IgD-negative memory B cell (primary cell): ENCODE results near the gene CFH. TPM values are rescaled to one million over a fixed set of nuclear protein-coding genes. Genes with fewer than 3 reads are reported as not detected.

Source experiments
- H3K27ac Mint-ChIP-seq, 3 donors: one replicate each; pipeline ENCODE4 v1.8.0; 2020 to 2022; ENCODE audit warnings: mild to moderate bottlenecking in 3 of 3, mixed read lengths in 3 of 3, moderate library complexity in 1 of 3
- H3K27me3 Mint-ChIP-seq: one replicate; pipeline ENCODE4 v1.8.0; 2021; ENCODE audit warnings: mixed read lengths
- H3K36me3 Mint-ChIP-seq: one replicate; pipeline ENCODE4 v1.8.0; 2020; ENCODE audit warnings: mild to moderate bottlenecking, mixed read lengths
- H3K4me1 Mint-ChIP-seq, 3 donors: one replicate each; pipeline ENCODE4 v1.8.0; 2020 to 2022; ENCODE audit warnings: mixed read lengths in 3 of 3, mild to moderate bottlenecking in 1 of 3
- H3K4me3 Mint-ChIP-seq, 4 donors: one replicate each; pipeline ENCODE4 v1.8.0; 2020 to 2022; ENCODE audit warnings: mild to moderate bottlenecking in 4 of 4, mixed read lengths in 4 of 4, moderate library complexity in 3 of 4
- H3K9me3 Mint-ChIP-seq, 3 donors: one replicate each; pipeline ENCODE4 v1.8.0; 2020 to 2021; ENCODE audit warnings: mixed read lengths in 3 of 3, mild to moderate bottlenecking in 1 of 3
- polyA plus RNA-seq: library from polyadenylated mRNA; unstranded; fragments of 300-500 nt; fragmentation: Illumina TruSeq; gene quantifications from one replicate; pipeline ENCODE4 v1.2.3, GENCODE V29; 2021

CFH gene
- polyA plus RNA-seq, 1 donor from 2014 or later: not detected

GRCh38 chr1:196651079-196651478 is 764 bp upstream of the CFH start:
- Mint-ChIP-seq H3K9me3 (no peaks in the 10 kb centered on the region), H3K27ac (no peak overlapping the region), H3K4me3 (no peak overlapping the region), H3K27me3 (no peaks in the 10 kb centered on the region), H3K4me1 (peaks cover 0 to 5% (median 2%) of the 10 kb centered on the region in 3 donors), H3K36me3 (no peaks in the 10 kb centered on the region)

- H3K4me3 Mint-ChIP-seq: no peak overlapping the region
- H3K36me3 Mint-ChIP-seq: no peaks in the 10 kb centered on the region
- no peaks in the 10 kb centered on the region for H3K9me3 Mint-ChIP-seq
- no peak overlapping the region for H3K27ac Mint-ChIP-seq
- no peaks in the 10 kb centered on the region for H3K27me3 Mint-ChIP-seq
- peaks cover 0 to 5% (median 2%) of the 10 kb centered on the region in 3 donors for H3K4me1 Mint-ChIP-seq
Measured at GRCh38 chr1:196654271-196654670, 2.4 kb downstream of the CFH start.

DNA sequence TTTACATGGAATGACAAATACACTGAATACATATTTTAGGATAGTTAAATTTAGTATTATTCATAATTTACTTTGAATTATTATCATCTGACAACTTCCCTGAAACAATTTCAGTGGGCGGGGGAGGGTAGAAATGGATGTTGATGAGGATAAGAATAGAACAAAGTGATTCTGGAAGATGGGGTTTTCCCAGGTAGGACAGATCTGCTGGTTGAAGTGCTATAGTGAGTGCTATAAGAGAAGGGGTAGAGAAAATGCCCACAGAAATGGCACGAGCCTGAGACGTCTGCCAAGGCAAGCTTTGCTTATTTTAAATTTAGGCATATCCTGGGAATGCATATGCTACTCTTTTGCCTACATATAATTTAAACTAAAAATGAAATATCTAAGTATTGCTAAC is 3.2 kb downstream of the CFH start:
- no peaks in the 10 kb centered on the region for H3K36me3 Mint-ChIP-seq
- H3K27ac Mint-ChIP-seq: no peak overlapping the region
- no peak overlapping the region for H3K4me3 Mint-ChIP-seq
- no peaks in the 10 kb centered on the region for H3K27me3 Mint-ChIP-seq
- peaks cover 0 to 5% (median 2%) of the 10 kb centered on the region in 3 donors for H3K4me1 Mint-ChIP-seq
- H3K9me3 Mint-ChIP-seq: no peaks in the 10 kb centered on the region

DNA sequence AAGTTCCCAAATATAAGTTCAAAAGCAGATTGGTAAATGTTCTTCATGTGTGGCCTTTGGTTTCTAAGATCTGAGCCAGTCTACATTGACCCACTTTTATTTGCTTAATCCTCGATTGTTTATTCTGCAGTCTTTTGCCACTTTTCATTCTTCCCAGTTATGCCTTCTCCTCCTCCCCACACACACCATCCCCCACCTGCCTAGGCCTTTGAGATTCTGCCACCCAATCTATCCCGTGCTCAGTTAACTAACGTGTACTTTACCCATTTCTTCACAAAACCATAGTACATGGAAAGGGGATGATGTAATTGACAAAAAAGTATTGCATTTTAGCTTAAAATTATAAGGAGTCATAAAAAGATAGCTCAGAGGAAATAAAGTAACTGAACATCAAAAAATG is 3.7 kb downstream of the CFH start:
- peaks cover 0 to 5% (median 2%) of the 10 kb centered on the region in 3 donors for H3K4me1 Mint-ChIP-seq
- H3K27me3 Mint-ChIP-seq: no peaks in the 10 kb centered on the region
- no peaks in the 10 kb centered on the region for H3K36me3 Mint-ChIP-seq
- H3K27ac Mint-ChIP-seq: no peak overlapping the region
- no peaks in the 10 kb centered on the region for H3K9me3 Mint-ChIP-seq
- no peak overlapping the region for H3K4me3 Mint-ChIP-seq

DNA sequence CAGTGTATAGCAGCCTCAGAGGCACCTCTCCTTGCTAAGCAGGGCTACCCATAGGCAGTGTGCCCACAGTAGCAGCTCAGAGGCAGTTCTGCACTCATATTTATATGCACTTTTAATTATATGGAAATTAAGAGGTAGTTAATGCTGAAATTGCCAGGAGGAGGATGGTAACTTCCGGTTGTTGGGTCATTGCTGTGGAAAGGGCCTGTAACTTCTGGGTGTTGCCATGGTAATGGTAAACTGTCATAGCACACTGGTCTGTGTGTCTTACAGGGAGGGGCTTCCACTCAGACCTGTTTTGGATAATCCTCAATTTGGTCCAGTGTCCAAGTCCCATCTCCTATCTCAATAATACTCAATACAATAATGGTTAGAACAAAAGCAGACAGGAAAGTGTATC is 7.6 kb downstream of the CFH start:
- no peaks in the 10 kb centered on the region for H3K9me3 Mint-ChIP-seq
- no peak overlapping the region for H3K4me3 Mint-ChIP-seq
- no peaks in the 10 kb centered on the region for H3K36me3 Mint-ChIP-seq
- no peaks in the 10 kb centered on the region for H3K27me3 Mint-ChIP-seq
- no peak overlapping the region for H3K27ac Mint-ChIP-seq
- peaks cover 0 to 2% (median 0%) of the 10 kb centered on the region in 3 donors for H3K4me1 Mint-ChIP-seq

GRCh38 chr1:196660272-196660671 is 8.4 kb downstream of the CFH start:
- Mint-ChIP-seq H3K27me3 (no peaks in the 10 kb centered on the region), H3K27ac (no peak overlapping the region), H3K4me1 (peaks cover 0 to 2% (median 0%) of the 10 kb centered on the region in 3 donors), H3K36me3 (no peaks in the 10 kb centered on the region), H3K9me3 (no peaks in the 10 kb centered on the region), H3K4me3 (no peak overlapping the region)

GRCh38 chr1:196660852-196661251 is 9.0 kb downstream of the CFH start:
- no peak overlapping the region for H3K27ac Mint-ChIP-seq
- no peaks in the 10 kb centered on the region for H3K9me3 Mint-ChIP-seq
- no peaks in the 10 kb centered on the region for H3K27me3 Mint-ChIP-seq
- no peak overlapping the region for H3K4me3 Mint-ChIP-seq
- no peaks in the 10 kb centered on the region for H3K36me3 Mint-ChIP-seq
- peaks cover 0 to 2% (median 0%) of the 10 kb centered on the region in 3 donors for H3K4me1 Mint-ChIP-seq

DNA sequence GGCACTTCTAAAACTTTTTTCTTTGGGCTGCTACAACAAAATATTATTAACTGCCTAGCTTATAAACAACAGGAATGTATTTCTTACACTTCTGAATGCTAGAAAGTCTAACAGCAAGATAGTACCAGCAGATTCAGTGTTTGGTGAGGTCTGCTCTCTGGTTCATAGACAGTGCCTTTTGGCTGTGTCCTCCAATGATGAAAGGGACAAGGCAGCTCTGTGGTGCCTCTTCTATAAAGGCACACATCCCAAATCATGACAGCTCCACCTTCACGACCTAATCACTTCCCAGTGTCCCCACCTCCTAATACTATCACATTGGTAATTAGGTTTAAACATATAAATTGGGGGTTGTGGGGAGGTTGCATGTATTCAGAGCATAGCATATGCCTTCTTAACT is 9.5 kb downstream of the CFH start:
- Mint-ChIP-seq H3K27me3 (no peaks in the 10 kb centered on the region), H3K27ac (no peak overlapping the region), H3K4me1 (peaks cover 0 to 2% (median 0%) of the 10 kb centered on the region in 3 donors), H3K36me3 (no peaks in the 10 kb centered on the region), H3K4me3 (no peak overlapping the region), H3K9me3 (no peaks in the 10 kb centered on the region)

GRCh38 chr1:196667131-196667530 is 15.3 kb downstream of the CFH start:
- Mint-ChIP-seq H3K36me3 (no peaks in the 10 kb centered on the region), H3K9me3 (peaks cover 0 to 2% (median 0%) of the 10 kb centered on the region in 3 donors), H3K27ac (no peak overlapping the region), H3K4me1 (no peaks in the 10 kb centered on the region), H3K4me3 (no peak overlapping the region), H3K27me3 (no peaks in the 10 kb centered on the region)

DNA sequence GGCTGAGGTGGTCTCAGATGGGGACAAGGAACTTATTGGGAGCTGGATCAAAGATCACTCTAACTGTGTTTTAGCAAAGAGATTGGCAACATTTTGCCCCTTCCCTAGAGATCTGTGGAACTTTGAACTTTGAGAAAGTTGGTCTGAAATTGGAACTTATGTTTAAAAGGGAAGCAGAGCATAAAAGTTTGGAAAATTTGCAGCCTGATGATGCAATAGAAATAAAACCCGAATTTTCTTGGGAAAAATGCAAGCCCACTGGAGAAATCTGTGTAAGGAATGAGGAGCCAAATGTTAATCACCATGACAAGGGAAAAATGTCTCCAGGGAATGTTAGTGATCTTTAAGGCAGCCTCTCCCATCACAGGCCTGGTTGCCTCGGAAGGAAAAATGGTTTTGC is 17.2 kb downstream of the CFH start:
- Mint-ChIP-seq H3K36me3 (no peaks in the 10 kb centered on the region), H3K4me1 (no peaks in the 10 kb centered on the region), H3K9me3 (peaks cover 0 to 2% (median 0%) of the 10 kb centered on the region in 3 donors), H3K27ac (no peak overlapping the region), H3K27me3 (no peaks in the 10 kb centered on the region), H3K4me3 (no peak overlapping the region)

- no peak overlapping the region for H3K27ac Mint-ChIP-seq
- peaks cover 0 to 2% (median 0%) of the 10 kb centered on the region in 3 donors for H3K9me3 Mint-ChIP-seq
- no peaks in the 10 kb centered on the region for H3K36me3 Mint-ChIP-seq
- no peaks in the 10 kb centered on the region for H3K4me1 Mint-ChIP-seq
- no peak overlapping the region for H3K4me3 Mint-ChIP-seq
- H3K27me3 Mint-ChIP-seq: no peaks in the 10 kb centered on the region
Measured at GRCh38 chr1:196669693-196670092, 17.9 kb downstream of the CFH start.

DNA sequence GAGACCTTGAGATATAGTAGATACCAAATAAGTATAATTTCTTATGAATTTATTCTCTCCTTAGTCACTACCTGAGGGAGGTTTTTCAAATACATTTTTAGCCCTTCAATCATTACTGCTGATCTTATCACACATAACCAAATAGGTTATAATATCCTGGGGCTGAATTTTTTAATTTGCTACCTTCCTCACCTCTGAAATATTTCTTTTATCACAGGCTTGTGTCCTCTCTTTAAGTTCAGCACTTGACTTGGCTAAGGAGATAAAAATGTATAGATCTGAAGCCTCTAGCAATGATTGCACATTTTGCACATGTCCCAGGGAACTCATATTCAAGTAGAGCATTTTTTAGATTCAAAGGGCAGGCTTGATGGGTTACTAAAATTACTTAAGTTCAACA is 23.1 kb downstream of the CFH start:
- Mint-ChIP-seq H3K36me3 (no peaks in the 10 kb centered on the region), H3K27ac (no peak overlapping the region), H3K4me1 (no peaks in the 10 kb centered on the region), H3K9me3 (peaks cover 0 to 2% (median 0%) of the 10 kb centered on the region in 3 donors), H3K27me3 (no peaks in the 10 kb centered on the region), H3K4me3 (no peak overlapping the region)

DNA sequence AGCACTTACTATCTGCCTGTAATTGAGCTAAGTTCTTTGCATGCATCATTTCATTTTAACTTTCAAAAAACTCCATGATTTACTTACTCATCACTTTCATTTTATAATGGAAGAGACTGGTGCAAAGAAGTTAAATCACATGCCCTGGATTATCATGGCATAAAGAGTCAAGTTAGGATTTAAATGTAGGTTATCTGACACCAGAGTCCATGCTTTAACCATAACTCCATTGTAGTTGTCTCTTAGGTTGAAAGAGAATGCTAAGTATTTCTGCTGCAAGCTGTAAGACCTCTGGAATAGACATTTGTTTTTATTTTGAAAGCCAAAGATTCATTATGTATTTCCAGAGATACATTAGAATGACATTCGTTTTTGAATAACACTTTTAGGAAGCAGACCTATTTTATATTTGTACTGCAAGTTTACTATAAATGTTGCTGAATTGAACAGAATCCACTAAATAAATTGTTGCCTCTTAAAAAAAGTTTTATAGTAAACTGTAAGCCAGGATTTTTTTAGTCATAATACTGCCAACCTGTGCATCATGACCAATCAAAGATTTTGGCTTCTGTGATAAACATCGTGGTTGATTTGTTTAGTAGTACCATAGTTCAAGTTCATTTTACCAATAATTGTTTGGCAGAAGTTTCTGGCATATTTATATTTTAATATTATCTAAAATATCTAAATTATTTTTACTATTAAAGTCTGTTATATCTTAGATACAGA is 26.1 kb downstream of the CFH start:
- peaks cover 0 to 2% (median 0%) of the 10 kb centered on the region in 3 donors for H3K9me3 Mint-ChIP-seq

DNA sequence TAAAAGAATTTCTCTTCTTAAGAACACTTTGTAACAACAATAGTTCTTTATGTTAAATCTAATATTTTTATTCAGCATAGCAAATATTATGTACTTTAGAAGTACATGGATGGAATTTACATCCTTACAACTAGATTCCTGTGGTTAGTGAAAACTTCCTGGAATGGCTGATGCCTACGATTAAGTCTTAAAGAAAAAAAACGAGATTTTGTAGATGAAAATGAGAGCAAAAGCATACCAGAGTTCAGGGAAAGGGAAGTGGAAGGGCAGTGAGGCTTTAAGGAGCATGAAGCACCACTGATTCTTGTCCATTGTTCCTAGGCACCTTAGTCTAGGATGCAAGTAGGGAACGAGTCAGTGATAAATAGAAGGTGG is 26.7 kb downstream of the CFH start:
- no peak overlapping the region for H3K27ac Mint-ChIP-seq
- H3K36me3 Mint-ChIP-seq: no peaks in the 10 kb centered on the region
- no peaks in the 10 kb centered on the region for H3K4me1 Mint-ChIP-seq
- H3K9me3 Mint-ChIP-seq: peaks cover 0 to 2% (median 0%) of the 10 kb centered on the region in 3 donors
- no peak overlapping the region for H3K4me3 Mint-ChIP-seq
- H3K27me3 Mint-ChIP-seq: no peaks in the 10 kb centered on the region

More for the DNA sequence above, 26.1 kb downstream of the CFH start:
- no peak overlapping the region for H3K4me3 Mint-ChIP-seq
- H3K36me3 Mint-ChIP-seq: no peaks in the 10 kb centered on the region
- H3K4me1 Mint-ChIP-seq: no peaks in the 10 kb centered on the region
- no peak overlapping the region for H3K27ac Mint-ChIP-seq
- no peaks in the 10 kb centered on the region for H3K27me3 Mint-ChIP-seq

GRCh38 chr1:196680107-196680506 is 28.3 kb downstream of the CFH start:
- Mint-ChIP-seq H3K36me3 (no peaks in the 10 kb centered on the region), H3K27me3 (no peaks in the 10 kb centered on the region), H3K4me3 (no peak overlapping the region), H3K9me3 (peaks cover 0 to 2% (median 0%) of the 10 kb centered on the region in 3 donors), H3K27ac (no peak overlapping the region), H3K4me1 (no peaks in the 10 kb centered on the region)

GRCh38 chr1:196684476-196684875 is 32.6 kb downstream of the CFH start:
- Mint-ChIP-seq H3K9me3 (peaks cover 0 to 2% (median 0%) of the 10 kb centered on the region in 3 donors), H3K27me3 (no peaks in the 10 kb centered on the region), H3K27ac (no peak overlapping the region), H3K4me3 (no peak overlapping the region), H3K36me3 (no peaks in the 10 kb centered on the region), H3K4me1 (no peaks in the 10 kb centered on the region)
